IPS-11a (cell line): ENCODE data around the gene TNS2.

Source experiments
- H3K4me3 ChIP-seq: one replicate; pipeline ENCODE4 v1.5.1; 2013; ENCODE audit warnings: low read depth, low read length, control low read depth

Gene TNS2

DNA sequence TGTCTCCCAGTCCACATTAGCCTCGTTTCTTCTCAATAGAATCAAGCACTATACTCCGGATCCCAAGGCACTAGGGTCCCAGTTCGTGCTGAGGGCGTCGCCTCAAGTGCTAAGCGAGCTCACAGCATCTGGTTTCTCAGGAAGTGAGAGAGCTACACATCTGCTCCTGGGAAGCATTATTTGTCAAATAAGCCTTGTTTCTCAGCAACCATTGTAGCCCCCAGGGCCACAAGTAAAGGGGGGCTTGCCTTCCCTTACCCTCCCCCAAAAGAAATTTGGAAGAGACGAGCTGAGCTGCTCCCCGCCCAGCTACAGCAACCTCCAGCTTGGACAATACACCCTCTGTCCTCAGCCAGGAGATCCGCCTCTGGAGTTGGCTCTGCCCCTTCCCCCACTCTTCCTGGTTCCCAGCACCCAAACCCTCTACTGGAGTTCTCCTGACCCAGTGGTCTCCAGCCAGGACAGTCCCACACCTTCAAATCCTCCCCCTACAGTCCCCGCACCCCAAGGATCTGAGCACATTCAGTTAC lies 5.7 kb upstream of the TNS2 start:
- no peak overlapping the region for H3K4me3 ChIP-seq

DNA sequence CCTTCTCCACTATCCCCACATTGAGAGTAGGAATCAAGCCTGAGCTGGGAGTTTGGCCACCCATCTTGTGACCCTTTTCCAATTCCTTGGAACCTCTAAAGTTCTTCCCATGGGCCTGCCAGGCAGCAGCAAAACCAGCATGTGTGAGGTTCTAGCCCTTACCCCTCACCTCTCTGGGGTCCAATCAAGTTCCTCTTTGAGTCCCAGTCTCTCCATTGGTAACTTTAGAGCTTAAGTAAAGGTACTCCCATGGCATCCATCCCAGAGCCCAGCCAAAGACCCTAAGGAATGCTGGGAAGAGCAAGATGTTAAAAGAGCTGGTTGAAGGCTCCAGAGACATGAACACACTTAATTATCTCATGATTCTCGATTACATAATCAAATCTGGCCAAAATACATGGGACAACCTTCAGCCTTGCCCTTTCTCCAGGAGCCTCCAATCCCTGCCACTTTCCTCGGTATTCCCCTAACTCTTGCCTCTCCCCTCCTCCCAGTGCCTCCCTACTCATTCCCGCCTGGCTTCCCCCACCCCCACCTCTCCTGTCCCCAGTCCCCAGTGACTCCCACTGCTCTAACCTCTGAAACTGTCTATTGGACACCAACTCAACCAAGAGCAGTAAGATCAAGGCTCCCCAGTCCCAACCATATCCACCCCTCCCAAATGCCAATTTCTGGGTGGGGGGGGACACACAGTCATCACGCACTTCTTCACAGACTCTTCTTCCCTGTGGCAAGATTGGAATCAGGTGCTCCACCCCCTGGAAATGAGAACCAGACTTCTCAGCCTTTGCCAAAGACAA lies 4.8 kb upstream of the TNS2 start:
- no peak overlapping the region for H3K4me3 ChIP-seq

DNA sequence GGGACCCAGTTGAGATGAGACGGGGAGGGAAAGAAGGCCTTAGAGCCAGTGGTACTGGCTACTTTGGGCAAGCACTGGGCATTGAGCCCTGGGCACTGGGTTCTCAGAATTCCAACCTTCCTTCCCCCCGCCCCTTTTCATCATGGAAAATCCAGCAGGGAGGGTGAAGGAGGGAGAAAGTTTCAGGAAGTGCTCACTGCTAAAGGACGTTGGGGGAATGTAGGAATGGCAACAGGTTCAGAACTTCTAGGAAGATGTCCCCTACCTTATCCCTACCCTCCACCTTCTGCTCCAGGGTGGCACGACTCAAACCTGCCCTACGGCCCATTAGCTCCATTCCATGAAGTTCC lies 4.2 kb upstream of the TNS2 start:
- H3K4me3 ChIP-seq: no peak overlapping the region

DNA sequence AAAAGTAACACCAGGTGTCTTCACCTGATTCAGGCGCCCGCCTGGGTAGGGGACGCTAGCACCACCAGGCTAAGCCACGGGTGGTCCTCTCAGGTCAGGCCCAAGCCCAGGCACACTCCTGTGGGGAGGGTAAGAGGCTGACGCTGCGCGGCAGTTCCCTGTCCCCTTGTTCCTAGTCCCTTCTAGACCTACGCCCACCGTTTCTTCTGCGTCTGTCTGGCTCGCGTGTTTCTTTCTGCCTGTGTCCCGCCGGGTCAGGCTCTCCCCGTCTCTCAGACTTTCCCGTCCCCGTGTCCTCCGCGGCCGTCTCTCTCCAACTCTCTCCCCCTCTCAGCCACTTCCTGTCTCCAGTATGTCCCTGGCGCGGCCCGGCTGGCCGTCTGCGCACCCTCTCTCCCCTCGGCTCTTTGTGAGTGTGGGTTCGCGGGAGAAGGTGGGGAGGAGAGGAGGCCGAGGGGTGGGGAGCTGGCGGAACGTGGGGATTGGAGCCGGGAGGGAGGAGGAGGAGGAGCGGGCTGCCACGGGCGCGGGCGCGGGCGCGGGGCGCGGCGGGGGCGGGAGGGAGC lies 3.1 kb upstream of the TNS2 start:
- peak overlapping the region; percentile 80 for H3K4me3 ChIP-seq

DNA sequence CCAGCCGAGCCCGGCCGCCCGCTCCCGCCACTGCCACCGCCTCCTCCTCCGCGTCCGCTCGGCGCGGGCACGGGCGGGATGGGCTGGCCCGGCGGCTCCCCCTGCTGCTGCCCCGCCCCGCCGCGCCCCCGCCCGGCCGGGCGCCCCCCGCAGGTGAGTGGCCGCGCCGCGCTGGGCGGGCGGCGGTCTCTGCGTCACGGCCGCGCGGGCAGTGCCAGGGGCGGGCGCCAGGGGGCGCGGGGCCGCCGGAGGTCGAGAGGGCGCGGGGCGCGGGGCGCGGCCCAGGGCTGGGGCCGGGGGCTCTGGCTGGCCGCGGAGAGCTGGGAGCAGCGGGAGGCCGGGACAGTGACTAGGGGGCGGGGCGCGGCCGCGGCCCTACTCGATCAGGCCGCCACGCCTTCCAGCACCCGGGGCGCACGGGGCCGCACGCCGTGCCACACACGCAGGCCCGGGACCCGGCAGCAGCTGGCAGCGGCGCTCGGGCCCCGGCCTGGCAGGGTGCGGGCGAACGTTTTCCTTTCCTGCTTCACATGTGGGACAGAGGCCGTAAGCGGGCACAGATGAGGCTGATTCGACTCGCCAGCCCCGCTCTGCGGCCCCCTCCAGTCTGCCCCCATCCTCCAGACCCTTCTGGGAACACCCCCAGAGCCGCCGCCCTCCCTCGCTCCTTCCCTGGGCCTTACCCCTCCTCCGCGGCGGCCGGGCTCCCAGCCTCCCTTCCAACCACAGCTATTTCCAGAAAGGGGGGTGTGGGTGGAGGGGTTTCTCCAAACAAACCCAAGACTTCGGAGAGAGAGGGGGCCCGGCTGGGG lies 2.4 kb upstream of the TNS2 start:
- peak overlapping the region; percentile 35 for H3K4me3 ChIP-seq

DNA sequence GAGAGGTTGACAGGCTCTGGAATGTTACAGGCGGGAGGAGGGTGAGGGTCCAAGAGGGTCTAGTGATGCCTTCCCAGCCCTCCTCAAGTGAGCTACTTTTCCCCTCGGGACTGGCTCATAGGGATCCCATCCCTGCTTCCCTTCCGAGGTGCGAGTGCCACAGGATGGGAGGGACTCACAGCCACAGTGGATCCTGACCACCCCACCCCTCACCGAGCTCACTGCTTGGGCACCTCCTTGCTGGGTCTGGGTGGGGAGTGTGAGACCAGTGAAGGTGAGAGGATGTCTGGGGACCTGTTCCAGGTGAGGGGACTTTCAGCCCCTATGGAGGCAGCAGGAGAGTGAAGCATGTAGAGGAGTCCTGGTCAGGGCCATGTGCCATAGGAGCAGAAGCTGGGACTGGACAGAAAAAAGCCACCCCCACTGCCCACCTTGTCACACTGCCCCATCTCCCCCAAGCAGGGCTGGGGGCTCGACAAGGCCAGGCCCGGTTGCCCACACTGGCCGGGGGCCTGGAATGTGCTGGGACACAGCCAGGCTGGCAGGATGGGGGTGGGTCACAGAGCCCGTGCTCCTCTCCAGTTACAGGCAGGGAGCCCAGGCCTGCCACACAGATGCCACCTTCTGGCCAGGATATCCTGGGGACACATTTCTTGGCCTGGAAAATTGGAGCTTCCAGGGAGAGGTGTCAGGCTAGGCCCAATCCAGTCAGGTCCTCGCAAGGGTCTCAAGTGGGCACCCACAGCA lies 1.7 kb upstream of the TNS2 start:
- no peak overlapping the region for H3K4me3 ChIP-seq

DNA sequence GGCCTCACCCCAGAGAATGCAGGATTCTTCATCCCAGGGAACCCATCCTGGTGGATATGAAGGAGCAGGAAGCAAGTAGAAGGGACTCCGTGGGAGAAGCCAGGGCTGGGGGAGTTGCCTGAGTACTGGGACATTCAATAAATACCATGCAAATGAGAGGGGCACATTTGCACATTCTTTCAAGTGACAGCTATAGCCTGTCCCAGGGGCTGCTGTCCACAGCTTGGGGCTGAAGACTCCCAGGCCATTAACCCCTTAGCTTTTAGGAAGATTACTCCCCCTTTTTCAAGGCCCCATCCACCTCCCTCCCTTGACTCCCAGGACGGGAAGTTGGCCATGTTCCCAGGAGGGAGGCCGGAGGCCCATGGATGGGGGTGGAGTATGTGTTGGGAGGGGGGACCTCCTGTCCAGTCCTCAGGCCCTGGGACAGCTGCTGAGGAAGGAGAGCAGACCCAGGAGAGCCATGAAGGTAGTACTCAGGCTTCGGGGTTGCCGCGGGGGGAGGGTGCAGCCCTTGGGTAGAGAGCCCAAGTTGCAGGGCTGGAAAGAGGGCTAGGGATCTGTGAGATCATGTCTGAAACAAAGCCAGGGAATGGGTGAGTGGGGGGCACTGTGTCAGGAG lies 974 bp upstream of the TNS2 start:
- H3K4me3 ChIP-seq: no peak overlapping the region

DNA sequence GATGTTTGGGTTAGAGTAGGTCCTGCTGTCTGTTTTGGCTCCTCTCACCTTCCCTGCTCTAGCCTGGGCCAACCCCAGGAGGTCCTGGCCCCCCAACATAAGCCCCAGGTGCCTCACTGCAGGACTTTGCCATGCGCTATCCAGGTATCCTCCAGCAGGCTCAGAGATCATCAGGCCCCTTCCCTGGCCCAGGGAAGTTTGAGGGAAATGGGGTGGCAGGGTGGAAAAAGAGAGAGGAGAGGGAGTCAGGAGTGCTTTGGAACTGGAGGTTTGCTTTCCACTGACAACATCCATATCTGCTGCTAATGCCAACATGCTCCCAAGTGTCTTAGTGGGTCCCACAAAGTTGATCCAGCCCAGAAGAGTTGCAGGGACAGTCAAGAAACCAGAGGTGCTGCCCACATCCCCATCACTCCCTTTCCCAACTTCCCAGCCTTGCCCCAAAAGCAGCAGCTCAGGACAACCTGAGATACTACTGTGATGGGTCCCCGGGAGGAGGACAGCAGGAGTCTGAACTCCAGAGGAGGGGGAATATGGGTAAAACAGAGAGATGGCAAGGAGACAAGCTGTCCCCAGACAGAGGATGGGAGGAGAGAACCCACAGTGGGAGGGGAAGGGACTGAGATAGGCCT lies 677 bp downstream of the TNS2 start:
- H3K4me3 ChIP-seq: no peak overlapping the region

DNA sequence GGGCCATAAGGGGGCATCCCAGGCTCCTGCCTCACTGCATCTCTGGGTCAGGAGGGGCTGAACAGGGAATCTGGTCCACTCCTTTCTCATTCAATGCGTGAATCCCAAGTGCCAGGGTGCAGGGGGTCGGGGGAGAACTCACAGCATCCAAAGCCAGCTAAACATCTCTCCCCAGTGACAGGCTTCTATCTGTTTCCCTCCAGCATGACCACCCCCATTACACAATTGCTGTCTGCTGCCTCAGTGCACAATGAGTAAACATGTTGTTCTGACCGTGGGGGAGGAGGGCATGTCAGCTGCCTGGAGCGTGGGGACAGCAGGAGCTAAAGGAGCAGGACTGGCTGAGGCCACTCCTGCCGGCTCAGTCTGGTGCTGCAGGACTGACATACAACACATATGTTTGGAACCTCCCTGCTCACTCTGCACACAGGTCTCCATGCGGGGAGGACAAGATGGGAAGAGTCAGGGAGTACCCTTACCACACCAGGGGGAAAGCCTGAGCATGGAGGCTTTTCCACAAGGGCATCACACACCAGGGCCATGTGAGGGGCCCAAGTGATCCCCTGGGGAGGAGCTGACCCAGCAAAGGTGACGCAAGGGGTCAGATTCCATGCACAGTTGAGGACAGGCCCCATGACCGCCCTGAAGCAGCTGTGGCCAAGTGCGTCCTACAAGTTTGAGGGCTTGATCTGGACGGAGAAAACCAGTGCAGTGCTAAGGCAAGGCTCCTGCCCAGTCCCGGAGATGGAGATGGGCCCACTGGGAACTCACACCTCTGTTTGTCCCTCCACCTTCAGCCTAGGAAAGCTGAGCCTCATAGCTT lies 1.4 kb downstream of the TNS2 start:
- H3K4me3 ChIP-seq: no peak overlapping the region

DNA sequence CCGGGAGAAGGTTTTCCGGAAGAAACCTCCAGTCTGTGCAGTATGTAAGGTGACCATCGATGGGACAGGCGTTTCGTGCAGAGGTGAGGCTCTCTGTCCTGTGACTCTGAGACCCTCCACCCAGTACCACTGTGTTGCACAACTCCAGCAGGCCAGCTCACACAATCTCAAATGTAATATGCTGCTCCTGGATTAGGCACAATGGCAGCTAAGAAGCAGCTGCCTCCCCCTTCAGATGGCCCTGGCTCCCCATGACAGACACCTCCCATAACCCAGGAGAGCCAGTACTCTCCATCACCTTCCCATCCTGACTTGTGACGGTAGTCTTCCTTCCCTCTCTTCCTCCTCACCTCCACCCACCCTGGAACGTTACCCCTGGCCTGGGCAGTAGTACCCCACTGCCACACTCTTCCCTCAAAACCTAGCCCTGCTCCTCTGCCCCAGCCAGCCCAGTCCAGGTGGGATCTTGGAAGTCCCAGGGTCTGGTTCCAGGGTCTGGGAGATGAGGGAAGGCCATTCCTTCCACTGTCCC lies 2.1 kb downstream of the TNS2 start:
- no peak overlapping the region for H3K4me3 ChIP-seq

DNA sequence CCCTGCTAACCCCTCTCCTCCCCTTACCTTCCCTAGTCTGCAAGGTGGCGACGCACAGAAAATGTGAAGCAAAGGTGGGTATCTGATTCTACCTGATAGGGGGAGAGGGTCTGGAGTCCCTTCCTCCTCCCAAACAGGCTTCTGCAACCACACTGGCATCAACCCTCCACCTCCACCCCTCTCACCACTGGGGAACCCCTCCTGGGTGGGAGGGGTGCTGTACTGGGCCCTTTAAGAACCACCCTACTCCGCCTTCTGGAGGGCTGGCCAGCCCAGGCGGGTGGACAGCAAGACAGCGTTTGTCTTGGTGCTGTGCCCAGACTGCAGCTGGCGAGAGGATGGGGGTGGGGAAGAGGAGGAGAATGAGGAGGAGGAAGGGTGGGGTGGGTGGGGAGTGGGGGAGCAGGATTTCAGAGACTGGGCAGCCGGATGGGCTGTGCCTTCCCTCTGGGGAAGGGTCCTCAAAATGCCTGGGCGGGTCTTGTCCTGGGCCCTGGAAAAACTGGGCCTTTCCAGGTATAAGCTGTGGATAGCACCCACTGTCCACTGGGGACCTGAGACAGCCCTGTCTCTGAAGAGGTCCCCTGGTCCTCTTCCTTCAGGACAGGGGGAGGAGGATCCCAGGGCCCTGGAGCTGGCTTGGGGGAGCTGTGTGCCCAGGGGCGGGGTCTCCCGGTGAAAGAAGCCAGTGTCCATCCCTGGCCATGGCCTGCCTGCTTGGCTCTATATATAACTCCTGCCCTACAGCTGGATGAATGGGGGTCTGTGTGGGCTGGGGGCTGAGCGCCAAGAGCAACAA lies 2.8 kb downstream of the TNS2 start:
- no peak overlapping the region for H3K4me3 ChIP-seq

DNA sequence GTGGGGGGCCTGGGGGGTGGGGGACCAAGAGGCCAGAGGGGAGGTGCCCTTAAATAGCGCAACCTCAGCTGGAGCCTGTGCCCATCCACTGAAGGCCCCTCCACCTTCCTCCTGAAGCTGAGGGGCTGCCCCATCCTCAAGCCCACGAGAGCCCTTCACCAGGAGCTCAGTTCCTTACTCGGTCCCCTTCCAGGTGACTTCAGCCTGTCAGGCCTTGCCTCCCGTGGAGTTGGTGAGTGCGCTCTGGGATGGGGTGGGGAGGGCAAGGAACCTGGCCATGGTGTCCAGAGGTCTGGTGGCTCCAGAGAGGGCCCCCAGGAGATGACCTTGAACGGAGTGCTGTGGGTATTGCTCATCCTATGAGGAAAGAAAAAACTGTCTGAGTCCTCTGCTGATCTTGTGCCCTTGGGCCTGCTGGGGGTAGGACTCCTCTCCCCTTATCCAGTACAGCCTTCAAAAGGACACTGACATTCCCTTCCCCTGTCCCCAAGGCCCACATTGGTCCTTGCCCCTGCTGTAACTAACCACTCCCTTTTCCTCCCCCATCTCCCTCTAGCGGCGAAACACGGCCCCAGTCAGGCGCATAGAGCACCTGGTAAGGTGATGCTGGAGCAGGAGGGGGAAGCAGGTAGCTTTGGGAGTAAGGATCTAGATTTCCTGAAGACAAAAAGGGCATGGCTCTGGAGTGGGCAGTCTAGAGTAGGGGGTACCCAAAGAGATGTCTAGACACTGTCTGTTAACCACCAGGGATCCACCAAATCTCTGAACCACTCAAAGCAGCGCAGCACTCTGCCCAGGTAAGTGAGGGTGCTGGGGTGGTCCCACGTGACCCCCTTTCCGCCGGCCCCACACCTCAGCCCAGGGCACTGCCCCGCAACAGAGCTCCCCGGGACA lies 3.6 kb downstream of the TNS2 start:
- peak overlapping the region; percentile 79 for H3K4me3 ChIP-seq

DNA sequence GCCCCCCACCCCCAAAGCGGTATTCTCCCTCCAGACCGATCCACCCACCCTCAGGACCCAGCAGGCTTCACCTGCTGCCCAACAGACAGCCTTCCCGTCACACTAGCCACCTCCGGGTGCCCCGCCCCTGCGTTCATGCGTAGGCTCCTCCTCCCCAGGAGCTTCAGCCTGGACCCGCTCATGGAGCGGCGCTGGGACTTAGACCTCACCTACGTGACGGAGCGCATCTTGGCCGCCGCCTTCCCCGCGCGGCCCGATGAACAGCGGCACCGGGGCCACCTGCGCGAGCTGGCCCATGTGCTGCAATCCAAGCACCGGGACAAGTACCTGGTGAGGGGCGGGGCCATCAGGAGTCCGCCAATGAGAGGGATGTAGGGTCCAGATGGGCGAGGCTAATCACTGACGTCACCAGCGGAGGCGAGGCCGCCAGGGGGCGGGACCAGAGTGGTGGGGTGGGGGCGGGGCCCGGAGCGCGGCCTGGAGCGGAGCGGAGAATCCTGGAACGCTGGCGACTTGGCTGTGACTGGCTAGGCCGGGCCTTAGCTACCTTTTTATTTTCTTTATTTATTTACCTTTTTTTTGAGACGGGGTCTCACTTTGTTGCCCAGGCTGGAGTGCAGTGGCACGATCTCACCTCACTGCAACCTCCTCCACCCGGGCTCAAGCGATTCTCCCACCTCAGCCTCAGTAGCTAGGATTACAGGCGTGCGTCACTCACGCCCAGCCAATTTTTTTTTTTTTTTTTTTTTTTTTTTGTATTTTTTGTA lies 4.4 kb downstream of the TNS2 start:
- H3K4me3 ChIP-seq: peak overlapping the region; percentile 79

DNA sequence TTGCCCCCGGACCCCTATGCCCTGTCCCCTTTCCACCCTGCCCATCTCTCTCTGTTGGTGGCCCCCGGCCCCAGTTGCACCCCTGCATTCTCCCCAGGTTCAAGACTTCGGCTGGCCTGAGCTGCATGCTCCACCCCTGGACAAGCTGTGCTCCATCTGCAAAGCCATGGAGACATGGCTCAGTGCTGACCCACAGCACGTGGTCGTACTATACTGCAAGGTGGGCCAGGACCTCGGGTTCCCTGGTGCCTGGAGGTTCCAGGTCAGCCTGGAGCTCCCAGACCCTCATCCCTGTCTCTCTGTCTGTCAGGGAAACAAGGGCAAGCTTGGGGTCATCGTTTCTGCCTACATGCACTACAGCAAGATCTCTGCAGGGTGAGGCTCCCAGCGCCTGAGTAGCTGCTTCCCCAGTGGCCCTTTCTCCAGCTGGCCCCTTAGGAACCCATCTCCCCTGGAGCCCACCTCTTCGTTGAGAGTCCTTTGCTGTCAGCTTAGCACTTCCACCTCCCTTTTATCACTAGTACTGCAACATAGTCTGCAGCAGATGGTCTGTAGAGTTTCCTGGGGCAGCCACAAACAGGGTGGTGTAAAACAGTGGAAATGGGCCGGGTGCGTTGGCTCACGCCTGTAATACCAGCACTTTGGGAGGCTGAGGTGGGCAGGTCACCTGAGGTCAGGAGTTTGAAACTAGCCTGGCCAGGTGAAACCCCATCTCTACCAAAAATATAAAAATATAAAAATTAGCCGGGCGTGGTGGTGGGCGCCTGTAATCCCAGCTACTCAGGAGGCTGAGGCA lies 5.8 kb downstream of the TNS2 start:
- H3K4me3 ChIP-seq: no peak overlapping the region

DNA sequence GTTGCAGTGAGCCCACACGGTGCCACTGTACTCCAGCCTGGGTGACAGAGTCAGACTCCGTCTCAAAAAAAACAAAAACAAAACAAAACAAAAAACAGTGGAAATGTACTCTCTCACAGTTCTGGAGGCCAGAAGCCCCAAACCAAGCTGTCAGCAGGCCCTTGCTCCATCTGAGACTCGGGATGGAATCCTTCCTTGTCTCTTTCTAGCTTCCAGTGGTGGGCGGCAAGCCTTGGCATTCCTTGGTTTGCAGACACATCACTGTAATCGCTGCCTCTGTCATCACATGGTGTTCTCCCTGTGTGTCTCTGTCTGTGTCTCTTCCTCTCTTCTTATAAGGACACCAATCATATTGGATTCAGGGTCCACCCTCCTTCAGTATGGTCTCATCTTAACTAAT lies 6.4 kb downstream of the TNS2 start:
- no peak overlapping the region for H3K4me3 ChIP-seq

DNA sequence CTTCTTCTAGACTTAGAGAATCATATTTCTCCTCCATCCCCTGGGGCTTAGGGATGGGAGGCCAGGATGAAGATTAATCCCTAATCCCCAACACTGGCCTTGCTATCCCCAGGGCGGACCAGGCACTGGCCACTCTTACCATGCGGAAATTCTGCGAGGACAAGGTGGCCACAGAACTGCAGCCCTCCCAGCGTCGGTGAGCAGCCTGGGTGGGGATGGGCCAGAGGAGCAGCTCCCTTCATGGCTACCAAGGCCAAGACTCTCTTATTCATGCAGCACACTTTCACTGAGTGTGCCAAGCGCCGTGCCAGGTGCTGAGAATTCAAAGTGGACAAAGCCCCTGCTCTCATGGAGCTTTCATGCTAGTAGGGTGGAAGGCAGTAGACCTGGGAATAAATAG lies 7.0 kb downstream of the TNS2 start:
- H3K4me3 ChIP-seq: no peak overlapping the region
